NB4 (cell line): ENCODE results near the gene CPXM2.

Experiments used
- CTCF ChIP-seq: IDR thresholded peaks from one replicate; pipeline ENCODE4 v1.5.1; 2012; ENCODE audit warnings: low read depth, low read length
- MAX ChIP-seq: IDR thresholded peaks from 2 replicates; pipeline ENCODE4 v1.6.1; 2011; ENCODE audit warnings: low read depth, low read length
- MYC ChIP-seq: IDR thresholded peaks from 2 replicates; pipeline ENCODE4 v1.6.1; 2011; ENCODE audit warnings: low read depth, low read length
- POLR2A ChIP-seq: IDR thresholded peaks from 2 replicates; pipeline ENCODE4 v1.6.1; 2011; ENCODE audit warnings: mild to moderate bottlenecking; ENCODE audit not compliant: insufficient read length; ENCODE audit errors: extremely low read depth

DNA sequence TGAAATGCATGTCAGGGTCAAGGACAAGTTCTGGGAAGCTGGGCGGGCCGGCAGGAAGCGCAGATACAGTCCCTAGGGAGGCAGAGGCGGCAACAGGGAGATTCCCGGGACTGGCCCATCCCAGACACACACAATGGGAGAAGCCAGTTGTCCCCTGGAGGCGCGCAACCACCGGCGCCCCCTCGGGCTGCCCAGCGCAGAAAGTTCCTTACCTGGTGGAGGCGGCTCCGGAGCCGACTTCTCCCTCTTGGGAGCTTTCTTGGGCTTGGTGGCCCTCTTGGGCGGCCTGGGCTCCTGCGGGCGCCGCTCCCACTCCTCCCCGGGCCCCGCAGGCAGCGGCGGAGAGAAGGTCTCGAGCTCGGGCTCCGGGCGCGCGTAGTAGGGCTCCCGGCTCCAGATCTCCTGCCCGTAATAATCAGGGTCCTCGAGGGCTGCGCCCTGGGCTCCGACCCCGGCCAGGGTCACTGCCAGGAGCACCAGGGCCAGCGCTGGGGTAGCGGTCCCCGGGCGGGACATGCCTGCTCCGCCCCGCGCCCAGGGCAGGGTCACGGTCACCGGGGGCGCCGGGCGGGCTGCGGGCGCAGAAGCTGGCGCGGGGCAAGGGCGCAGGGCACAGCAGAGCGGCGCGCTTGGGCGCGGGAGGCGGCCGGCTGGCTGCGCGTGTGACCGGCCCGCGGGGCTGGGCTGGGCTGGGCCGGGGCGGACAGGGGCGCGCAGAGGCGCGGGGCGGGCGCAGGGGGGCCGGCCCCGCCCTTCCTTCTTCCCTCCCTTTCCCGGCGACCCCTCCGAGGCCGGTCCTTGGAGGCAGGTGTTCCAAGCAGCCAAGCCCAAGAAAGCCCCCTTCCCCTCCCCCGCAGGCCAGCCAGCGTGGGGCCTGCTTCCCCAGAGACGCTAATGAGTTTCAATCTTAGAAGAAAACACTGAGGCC, at the start of gene CPXM2:
- TF ChIP-seq CTCF: no peak
- TF ChIP-seq POLR2A: no peak
- TF ChIP-seq MYC: no peak
- no peak for TF ChIP-seq MAX
